ENCODE measurements around the gene SENP5.
"Not testable (repeated sequence)": the region's sequence is repeated elsewhere in the genome, so short reads cannot be mapped to it uniquely, and the experiment has no call there.

GRCh38 chr3:196839351-196839750, 28.4 kb upstream of the SENP5 start:
- TF ChIP-seq CTCF, POLR2A, POLR2AphosphoS5 (IDR thresholded peaks at IDR 0.05): not testable (repeated sequence)
